Activated CD4-positive, alpha-beta T cell treated with anti-CD3 and anti-CD28 coated beads, Interleukin-2, amount 10 ng/mL, durations not matched to agents 24 days and 14 days (primary cell): ENCODE measurements around the gene RGS1. TPM values are rescaled to one million over a fixed set of nuclear protein-coding genes. Genes with fewer than 3 reads are reported as not detected.

ENCODE experiments used
- total RNA-seq: library from RNA; stranded (reverse); gene quantifications from 2 replicates; pipeline ENCODE4 v1.2.3, GENCODE V29; 2022

The RGS1 gene
- total RNA-seq, 1 donor from 2014 or later = 6.4 TPM

Other genes starting within 250 kb of the RGS1 start
- not detected in 2 replicates for gene RGS13, start 60.4 kb downstream of the RGS1 start, total RNA-seq
- 5.2 and 6.7 TPM in 2 replicates for gene RGS2, start 233.3 kb downstream of the RGS1 start, total RNA-seq